Effector memory CD4-positive, alpha-beta T cell (primary cell): ENCODE measurements around the gene IL3.

Experiments used
- DNase-seq, 3 donors: peaks; one replicate each; pipeline ENCODE4 v3.0.0-alpha.2; 2020
- H3K27ac ChIP-seq: 2 replicates; pipeline ENCODE4 v1.7.0; 2013; ENCODE audit warnings: mild to moderate bottlenecking, low read length, moderate library complexity; ENCODE audit not compliant: insufficient read depth, poor library complexity, severe bottlenecking
- H3K27me3 ChIP-seq: replicated peaks from 2 replicates; pipeline ENCODE4 v1.7.0; 2013; ENCODE audit warnings: mild to moderate bottlenecking, low read length; ENCODE audit not compliant: insufficient read depth, control insufficient read depth, poor library complexity, severe bottlenecking
- H3K36me3 ChIP-seq: 2 replicates; pipeline ENCODE4 v1.7.0; 2013; ENCODE audit warnings: mild to moderate bottlenecking, low read length, moderate library complexity; ENCODE audit not compliant: control insufficient read depth, insufficient read depth
- H3K4me1 ChIP-seq: 2 replicates; pipeline ENCODE4 v1.7.0; 2013; ENCODE audit warnings: low read length, mild to moderate bottlenecking; ENCODE audit not compliant: control insufficient read depth, insufficient read depth, poor library complexity, severe bottlenecking
- H3K4me3 ChIP-seq: 2 replicates; pipeline ENCODE4 v1.7.0; 2013; ENCODE audit warnings: low read length, low read depth, mild to moderate bottlenecking; ENCODE audit not compliant: insufficient read depth, poor library complexity, severe bottlenecking
- H3K9me3 ChIP-seq: 2 replicates; pipeline ENCODE4 v1.7.0; 2013; ENCODE audit warnings: mild to moderate bottlenecking, low read length, moderate library complexity; ENCODE audit not compliant: control insufficient read depth

Gene IL3

DNA sequence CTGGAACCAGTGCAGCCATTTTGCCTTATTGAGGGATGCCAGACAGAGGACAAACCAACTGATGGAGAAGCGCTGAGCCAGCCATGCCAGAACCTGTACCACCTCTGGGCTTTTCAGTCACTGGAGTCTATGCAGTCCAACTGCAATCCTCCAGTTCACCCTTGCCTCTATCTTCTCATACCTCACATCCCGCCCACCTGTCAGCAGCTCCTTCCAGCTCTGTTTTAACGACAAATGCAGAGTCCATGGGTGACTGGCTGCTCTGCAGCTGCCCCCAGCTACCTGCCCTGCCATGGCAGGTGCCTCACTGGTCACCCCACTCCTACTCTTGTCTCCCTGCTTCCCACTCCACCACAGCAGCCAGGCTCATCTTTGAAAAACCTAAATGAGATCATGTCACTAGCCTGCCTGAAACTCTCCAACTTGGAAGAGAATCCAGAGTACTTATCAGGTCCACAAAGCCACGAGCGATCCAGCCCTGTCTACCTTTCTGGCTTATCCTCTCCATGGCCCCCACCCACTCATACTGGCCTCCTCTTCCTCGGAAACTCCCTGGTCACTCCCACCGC lies 35.0 kb upstream of the IL3 start:
- H3K27ac ChIP-seq: no peak overlapping the region
- no peaks in the 10 kb centered on the region for H3K27me3 ChIP-seq
- H3K9me3 ChIP-seq: no peaks in the 10 kb centered on the region

DNA sequence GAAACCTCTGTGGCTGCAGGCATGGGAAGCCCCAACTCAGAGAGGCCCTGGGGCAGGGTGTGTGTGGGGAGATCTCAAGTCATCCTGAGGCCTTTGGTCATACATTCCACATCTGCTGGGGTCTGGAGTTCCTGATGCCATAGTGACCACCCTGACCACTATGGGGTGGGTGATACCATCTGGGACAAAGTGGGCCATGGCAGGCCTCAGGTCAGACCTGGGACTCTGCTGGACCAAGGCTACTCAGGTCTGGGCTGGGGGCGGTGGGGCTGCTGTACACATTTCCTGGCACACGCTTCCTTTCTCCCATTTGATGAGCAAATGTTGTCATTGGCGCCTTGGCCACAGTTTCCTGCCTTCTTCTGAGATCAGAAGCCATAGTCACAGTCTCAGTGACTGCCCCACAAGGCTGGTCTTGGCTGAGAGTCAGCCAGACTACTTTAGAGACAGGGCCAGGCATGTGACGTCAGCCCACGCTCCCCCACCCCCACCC lies 33.9 kb upstream of the IL3 start:
- Histone ChIP-seq H3K36me3 (no peaks in the 10 kb centered on the region), H3K4me1 (peaks cover 13% of the 10 kb centered on the region), H3K4me3 (no peak overlapping the region), H3K27ac (no peak overlapping the region), H3K9me3 (no peaks in the 10 kb centered on the region), H3K27me3 (no peaks in the 10 kb centered on the region)
- peak; percentile 30 to 47 (median 41) for DNase-seq

More for the DNA sequence above, 35.0 kb upstream of the IL3 start:
- Histone ChIP-seq H3K4me3 (no peak overlapping the region), H3K4me1 (peaks cover 18% of the 10 kb centered on the region), H3K36me3 (no peaks in the 10 kb centered on the region)
- DNase-seq: no peak

DNA sequence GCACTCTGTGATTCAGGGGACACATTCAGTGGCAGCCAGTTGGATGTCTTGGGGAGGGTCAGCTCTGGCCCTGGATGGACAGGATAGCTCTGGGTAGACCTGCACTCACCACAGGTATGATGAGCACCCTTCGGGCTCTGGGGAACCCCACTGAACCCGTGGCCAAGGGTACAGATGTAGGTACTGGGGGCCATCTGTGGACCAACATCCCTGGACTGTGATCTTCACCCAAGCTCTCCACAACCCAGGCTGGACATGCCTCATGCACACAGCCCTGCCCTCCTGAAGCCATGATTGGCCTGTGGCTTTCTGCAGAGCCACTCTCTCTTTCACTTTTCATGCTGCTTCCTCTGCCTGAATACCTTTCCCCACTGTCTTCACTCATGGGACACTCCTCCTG lies 33.4 kb upstream of the IL3 start:
- Histone ChIP-seq H3K36me3 (no peaks in the 10 kb centered on the region), H3K4me1 (peaks cover 13% of the 10 kb centered on the region), H3K27ac (no peak overlapping the region), H3K9me3 (no peaks in the 10 kb centered on the region), H3K4me3 (no peak overlapping the region), H3K27me3 (no peaks in the 10 kb centered on the region)
- no peak for DNase-seq

DNA sequence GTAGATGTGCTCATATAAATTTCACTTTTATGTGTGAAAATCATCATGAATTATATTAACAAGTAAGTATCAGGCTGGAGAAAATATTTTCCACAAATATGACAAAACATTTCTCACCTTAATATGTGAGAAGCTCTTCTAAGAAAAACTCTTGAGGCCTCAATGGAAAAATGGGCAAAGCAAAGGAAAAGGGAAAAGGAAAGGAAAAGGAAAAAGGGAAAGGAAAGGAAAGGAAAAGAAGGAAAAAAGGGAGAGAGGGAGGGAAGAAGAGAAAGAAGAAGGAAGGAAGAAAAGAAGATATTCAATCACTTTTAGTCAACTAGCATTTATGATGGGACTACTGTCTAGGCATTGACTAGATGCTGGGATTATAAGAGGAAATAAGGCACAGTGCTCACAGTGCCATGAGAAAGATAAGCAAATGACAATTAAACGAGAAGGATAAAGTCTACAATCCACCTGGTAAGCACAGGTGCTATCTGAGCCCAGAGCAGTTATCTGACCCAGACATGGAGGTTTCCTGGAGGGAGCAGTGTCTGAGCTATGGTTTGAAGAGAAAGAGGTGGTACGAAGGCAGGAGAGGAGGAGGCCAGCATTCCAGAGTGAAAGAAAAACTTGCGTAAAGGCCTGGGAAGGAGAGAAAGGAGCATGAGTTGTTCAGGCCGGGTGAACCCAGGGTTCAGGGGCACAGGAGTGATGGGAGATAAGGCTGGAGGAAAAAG lies 30.7 kb upstream of the IL3 start:
- Histone ChIP-seq H3K27ac (no peak overlapping the region), H3K36me3 (no peaks in the 10 kb centered on the region), H3K4me3 (no peak overlapping the region), H3K4me1 (peaks cover 13% of the 10 kb centered on the region), H3K27me3 (no peaks in the 10 kb centered on the region), H3K9me3 (no peaks in the 10 kb centered on the region)
- DNase-seq: no peak

DNA sequence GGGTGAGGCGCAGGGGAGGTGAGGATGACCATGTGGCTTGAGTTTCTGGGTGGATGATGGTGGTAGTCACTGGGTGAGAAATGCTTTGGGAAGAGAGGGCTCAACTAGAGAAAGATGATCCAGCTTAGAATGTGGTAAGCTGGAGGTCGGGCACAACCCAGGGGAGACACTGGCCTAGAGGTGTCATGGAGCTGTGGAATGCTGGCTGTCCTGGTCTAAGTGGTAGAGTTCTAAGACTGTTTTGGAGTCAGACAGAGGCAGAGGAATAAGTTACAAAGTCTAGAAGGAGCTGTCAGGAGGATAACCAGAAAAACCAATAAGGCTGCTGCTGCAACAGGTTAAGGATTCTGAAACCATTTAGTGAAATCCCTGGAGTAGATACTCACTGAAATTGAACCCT lies 29.8 kb upstream of the IL3 start:
- H3K27me3 ChIP-seq: no peaks in the 10 kb centered on the region
- no peaks in the 10 kb centered on the region for H3K36me3 ChIP-seq
- DNase-seq: no peak
- no peak overlapping the region for H3K27ac ChIP-seq
- no peaks in the 10 kb centered on the region for H3K9me3 ChIP-seq
- H3K4me1 ChIP-seq: peaks cover 13% of the 10 kb centered on the region
- H3K4me3 ChIP-seq: no peak overlapping the region

DNA sequence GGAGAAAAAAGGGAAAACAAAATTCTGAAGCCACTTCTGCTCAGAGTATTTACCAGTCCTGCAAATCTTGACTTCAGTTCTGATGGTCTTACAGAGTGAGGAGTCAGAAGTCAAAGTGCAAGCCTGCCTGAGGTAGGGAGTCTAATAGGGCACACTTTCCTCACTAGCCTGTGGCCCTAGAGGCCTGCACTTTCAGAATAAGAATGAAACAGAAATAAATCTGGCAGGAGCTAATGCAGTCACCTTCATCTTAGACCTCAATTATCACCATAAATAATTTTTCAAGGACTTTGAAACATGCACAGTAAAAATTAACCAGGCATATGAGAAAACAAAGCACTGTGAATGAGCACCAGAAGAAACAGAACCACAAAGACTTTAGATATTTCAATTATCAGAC lies 28.3 kb upstream of the IL3 start:
- Histone ChIP-seq H3K27ac (no peak overlapping the region), H3K9me3 (no peaks in the 10 kb centered on the region), H3K4me3 (no peak overlapping the region), H3K36me3 (no peaks in the 10 kb centered on the region), H3K27me3 (no peaks in the 10 kb centered on the region), H3K4me1 (peaks cover 2% of the 10 kb centered on the region)
- no peak for DNase-seq

DNA sequence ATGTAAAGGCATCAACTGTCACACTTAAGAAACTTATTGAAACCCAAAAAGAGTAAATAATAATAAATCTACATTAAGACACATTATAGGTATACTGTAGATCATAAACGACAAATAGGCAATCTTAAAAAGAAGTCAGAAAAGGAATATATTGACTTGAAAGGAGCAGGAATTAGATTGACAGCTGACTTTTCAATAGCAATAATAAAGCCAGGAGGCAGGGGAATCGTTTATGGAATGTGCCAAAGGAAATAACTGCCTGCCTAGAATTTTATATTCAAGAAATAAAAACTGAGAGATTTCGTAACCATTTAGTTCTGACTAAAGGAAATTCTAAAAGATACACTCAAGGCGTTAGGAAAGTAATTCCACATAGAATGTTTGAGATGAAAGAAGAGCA lies 27.3 kb upstream of the IL3 start:
- no peaks in the 10 kb centered on the region for H3K27me3 ChIP-seq
- no peaks in the 10 kb centered on the region for H3K9me3 ChIP-seq

DNA sequence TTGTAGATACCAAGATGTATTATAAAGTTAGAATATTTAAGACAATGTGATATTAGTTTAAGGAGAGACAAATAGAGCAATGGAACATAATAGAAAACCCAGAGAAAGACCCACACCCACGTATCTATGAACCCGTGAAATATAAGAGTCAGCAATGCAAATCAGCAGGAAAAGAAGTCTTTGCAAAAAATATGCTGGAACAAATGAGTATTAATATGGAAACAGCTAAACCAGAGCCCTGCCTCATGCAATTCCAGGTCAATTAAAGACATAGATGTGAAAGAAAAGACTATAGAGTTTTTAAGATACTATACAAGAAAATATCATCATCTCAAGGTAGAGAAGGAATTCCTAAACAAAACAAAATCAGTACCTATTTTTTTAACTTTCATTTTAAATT lies 23.1 kb upstream of the IL3 start:
- H3K4me3 ChIP-seq: no peak overlapping the region
- H3K36me3 ChIP-seq: no peaks in the 10 kb centered on the region
- DNase-seq: no peak
- no peak overlapping the region for H3K27ac ChIP-seq
- no peaks in the 10 kb centered on the region for H3K27me3 ChIP-seq
- H3K4me1 ChIP-seq: no peaks in the 10 kb centered on the region
- H3K9me3 ChIP-seq: no peaks in the 10 kb centered on the region

More for the DNA sequence above, 27.3 kb upstream of the IL3 start:
- H3K4me1 ChIP-seq: no peaks in the 10 kb centered on the region
- no peak for DNase-seq
- H3K4me3 ChIP-seq: no peak overlapping the region
- no peaks in the 10 kb centered on the region for H3K36me3 ChIP-seq
- H3K27ac ChIP-seq: no peak overlapping the region

DNA sequence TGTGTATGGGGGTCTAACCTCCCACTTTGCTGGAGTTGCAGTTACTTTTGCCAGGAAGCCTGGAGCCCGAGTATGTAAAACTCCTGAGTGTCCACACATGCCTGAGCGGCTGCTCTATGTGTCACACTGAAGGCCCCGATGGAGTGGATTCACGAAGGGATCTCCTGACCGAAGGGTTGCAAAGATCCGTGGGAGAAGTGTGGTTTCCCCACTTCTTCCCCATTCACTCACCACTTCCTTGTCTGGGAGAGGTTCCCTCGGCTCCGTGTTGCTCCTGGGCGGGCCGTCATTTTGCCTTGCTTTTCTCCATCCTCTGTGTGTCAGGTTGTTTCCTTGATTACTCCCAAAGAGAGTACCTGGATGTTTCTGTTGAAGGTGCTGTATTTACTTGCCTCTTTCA lies 16.2 kb upstream of the IL3 start:
- Histone ChIP-seq H3K27me3 (no peaks in the 10 kb centered on the region), H3K27ac (no peak overlapping the region), H3K9me3 (no peaks in the 10 kb centered on the region), H3K36me3 (no peaks in the 10 kb centered on the region), H3K4me3 (no peak overlapping the region), H3K4me1 (no peaks in the 10 kb centered on the region)
- no peak for DNase-seq

DNA sequence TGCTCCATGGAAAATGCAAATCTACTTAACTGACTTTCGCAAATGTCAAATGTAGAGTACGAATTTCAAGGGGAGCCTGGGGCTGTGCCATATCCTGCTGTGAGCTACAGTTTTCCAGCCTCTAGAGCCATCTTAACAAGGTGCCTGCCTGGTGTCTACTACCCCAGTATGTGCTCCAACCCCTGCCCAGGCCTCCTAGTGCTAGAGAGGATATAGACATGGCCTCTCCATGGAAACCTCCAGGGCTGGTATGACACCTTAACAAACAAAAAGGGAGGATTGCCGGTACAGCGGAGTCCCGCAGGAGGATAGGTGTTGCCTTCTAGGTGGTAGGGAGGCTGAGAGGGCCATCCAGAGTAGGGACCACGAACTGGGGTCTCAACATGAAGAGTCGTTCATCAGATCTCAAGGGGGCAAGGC lies 13.6 kb upstream of the IL3 start:
- no peaks in the 10 kb centered on the region for H3K4me1 ChIP-seq
- H3K27me3 ChIP-seq: no peaks in the 10 kb centered on the region
- no peak overlapping the region for H3K4me3 ChIP-seq
- H3K27ac ChIP-seq: no peak overlapping the region
- H3K36me3 ChIP-seq: no peaks in the 10 kb centered on the region
- no peaks in the 10 kb centered on the region for H3K9me3 ChIP-seq
- DNase-seq: no peak
